Spleen (tissue), 11 donors: ENCODE data around the gene RET. TPM values are rescaled to one million over a fixed set of nuclear protein-coding genes. Genes with fewer than 3 reads are reported as not detected.

Experiments used
- DNase-seq: peaks from one replicate; pipeline ENCODE4 v3.0.0-alpha.2; 2020
- H3K27ac ChIP-seq, 8 donors: fragments of 200-600 bp; sonication (generic) in 7 of 8; 1 replicate in 4 of 8; 2 replicates in 4 of 8; pipeline versions ENCODE4 v1.5.0 to v1.8.0; 2016 to 2021; ENCODE audit warnings: inconsistent platforms in 4 of 8, mild to moderate bottlenecking in 4 of 8, moderate library complexity in 1 of 8
- H3K27me3 ChIP-seq, 7 donors: fragments of 200-600 bp; sonication (generic) in 6 of 7; replicated peaks in 1 of 7; 1 replicate in 4 of 7; 2 replicates in 3 of 7; pipeline versions ENCODE4 v1.5.0 to v1.8.0; 2016 to 2021; ENCODE audit warnings: inconsistent platforms in 3 of 7, mild to moderate bottlenecking in 1 of 7
- H3K36me3 ChIP-seq, 6 donors: fragments of 200-600 bp; sonication (generic) in 5 of 6; 1 replicate in 4 of 6; 2 replicates in 2 of 6; pipeline versions ENCODE4 v1.5.0 to v1.8.0; 2016 to 2021; ENCODE audit warnings: inconsistent platforms in 2 of 6
- H3K4me1 ChIP-seq, 6 donors: fragments of 200-600 bp; sonication (generic) in 5 of 6; 1 replicate in 3 of 6; 2 replicates in 3 of 6; pipeline versions ENCODE4 v1.5.0 to v1.8.0; 2016 to 2021; ENCODE audit warnings: inconsistent platforms in 3 of 6
- H3K4me3 ChIP-seq, 8 donors: fragments of 200-600 bp; sonication (generic) in 7 of 8; 1 replicate in 4 of 8; 2 replicates in 4 of 8; pipeline versions ENCODE4 v1.5.0 to v1.8.0; 2016 to 2021; ENCODE audit warnings: inconsistent platforms in 4 of 8, mild to moderate bottlenecking in 4 of 8, moderate library complexity in 2 of 8
- H3K9me3 ChIP-seq, 8 donors: fragments of 200-600 bp; sonication (generic) in 7 of 8; 1 replicate in 4 of 8; 2 replicates in 4 of 8; pipeline versions ENCODE4 v1.5.0 to v1.8.0; 2016 to 2021; ENCODE audit warnings: inconsistent platforms in 4 of 8
- CTCF ChIP-seq, 11 experiments: fragments of 200-600 bp in 7 of 11; fragments of 450-650 bp in 4 of 11; sonication (generic) in 4 of 11; IDR thresholded peaks in 8 of 11; conservative IDR thresholded peaks in 3 of 11; 1 replicate in 7 of 11; 2 replicates in 4 of 11; pipeline versions ENCODE4 v1.4.0 to v1.8.0; 2016 to 2021; ENCODE audit warnings: antibody characterized with exemption in 11 of 11, inconsistent platforms in 4 of 11, mild to moderate bottlenecking in 1 of 11
- POLR2A ChIP-seq, 3 donors: fragments of 450-650 bp; IDR thresholded peaks; one replicate each; pipeline ENCODE4 v1.5.1; 2017; ENCODE audit warnings: antibody characterized with exemption in 3 of 3, mild to moderate bottlenecking in 1 of 3
- POLR2AphosphoS5 ChIP-seq, 3 donors: sonication (generic); formaldehyde crosslinking; IDR thresholded peaks; one replicate each; pipeline ENCODE4 v1.5.1; 2017; ENCODE audit warnings: antibody characterized with exemption in 3 of 3
- WGBS, 5 donors: extraction: QIAGEN DNeasy Blood & Tissue Kit in 3 of 5; methylation state at CpG; one replicate each; pipeline versions ENCODE4 v1.1.5 to v1.1.7; 2013 to 2018; 5-methylcytosine and 5-hydroxymethylcytosine counted together
- intact Hi-C: fragments of 100-400 bp; cut with DNase I; formaldehyde crosslinking; loops from one replicate; pipeline ENCODE4 v1.15.0; 2023; ENCODE audit warnings: low total_unique reads
- polyA plus RNA-seq, 3 donors: library from polyadenylated mRNA; stranded (reverse); fragments of 200-250 nt; gene quantifications; one replicate each; pipeline ENCODE4 v1.2.1, GENCODE V29; 2013
- total RNA-seq, 7 donors: library from RNA; depleted of rRNA in 3 of 7; stranded (reverse); fragments of >200 nt in 3 of 7; fragmentation: NEBNext Ultra II Directional in 4 of 7; extraction: Animal tissue kit (Norgen Biotek cat#: 25700) in 4 of 7; gene quantifications; one replicate each; pipeline versions ENCODE4 v1.1.0 to v1.2.1, GENCODE V29; 2016 to 2021
- donor health status: healthy with polysubstance abuse.
- donor health status: DM: no; HTN: no; CAD: no; lungs with moderate emphysema.
- donor health status: DM: no; HTN: no; CAD: no.
- donor health status: Bipolar disorder and iron deficiency.
- donor health status: healthy.
- donor health status: DM: no; HTN: no; CAD: no.
- donor health status: DM: yes; HTN: yes; CAD: no.

The RET gene
- total and polyA plus RNA-seq, 10 donors = 0.02 to 0.54 (median 0.31) TPM; not detected in 2

- Histone ChIP-seq H3K36me3 (no peaks in the 10 kb centered on the region), H3K27me3 (peaks cover 0 to 62% (median 34%) of the 10 kb centered on the region in 7 donors), H3K4me3 (no peak overlapping the region), H3K9me3 (no peaks in the 10 kb centered on the region), H3K27ac (no peak overlapping the region), H3K4me1 (peaks cover 3 to 24% (median 21%) of the 10 kb centered on the region in 6 donors)
- 64 to 91% (median 84%) methylated on average over 3 of the region's 3 CpGs; no CpG with 5 or more reads in 1 of the 5 donors for WGBS, 5 donors
- peak; percentile 65 for DNase-seq
- intact Hi-C loops = no loop called here
- TF ChIP-seq CTCF (IDR thresholded peaks at IDR 0.05 in 8 of 11, conservative IDR thresholded peaks at IDR 0.05 in 3 of 11) (no peak), POLR2AphosphoS5 (IDR thresholded peaks at IDR 0.05) (no peak), POLR2A (IDR thresholded peaks at IDR 0.05) (no peak)
Observed at GRCh38 chr10:43073191-43073590, 3.7 kb upstream of the RET start.

- peak; percentile 54 for DNase-seq
- Histone ChIP-seq H3K9me3 (no peaks in the 10 kb centered on the region), H3K36me3 (no peaks in the 10 kb centered on the region), H3K27ac (no peak overlapping the region), H3K4me1 (peaks cover 3 to 28% (median 21%) of the 10 kb centered on the region in 6 donors), H3K27me3 (peaks cover 0 to 67% (median 39%) of the 10 kb centered on the region in 7 donors), H3K4me3 (no peak overlapping the region)
- intact Hi-C loops = no loop called here
- no peak for TF ChIP-seq POLR2AphosphoS5 (IDR thresholded peaks at IDR 0.05)
- WGBS, 5 donors = 86 to 91% (median 88%) methylated on average over 8 of the region's 8 CpGs
Observed at GRCh38 chr10:43073721-43074120, 3.1 kb upstream of the RET start.

- H3K36me3 ChIP-seq = no peaks in the 10 kb centered on the region
- peaks cover 3 to 28% (median 21%) of the 10 kb centered on the region in 6 donors for H3K4me1 ChIP-seq
- peak; percentile 56 for DNase-seq
- H3K27ac ChIP-seq = no peak overlapping the region
- TF ChIP-seq CTCF (IDR thresholded peaks at IDR 0.05 in 8 of 11, conservative IDR thresholded peaks at IDR 0.05 in 3 of 11) (no peak), POLR2A (IDR thresholded peaks at IDR 0.05) (no peak), POLR2AphosphoS5 (IDR thresholded peaks at IDR 0.05) (no peak)
- no peaks in the 10 kb centered on the region for H3K9me3 ChIP-seq
- H3K4me3 ChIP-seq = no peak overlapping the region
- intact Hi-C loops = no loop called here
- H3K27me3 ChIP-seq = peaks cover 0 to 74% (median 45%) of the 10 kb centered on the region in 7 donors
- WGBS, 5 donors = 58 to 90% (median 80%) methylated on average over 2 to 5 of the region's 5 CpGs
Observed at GRCh38 chr10:43074409-43074808, 2.5 kb upstream of the RET start.

GRCh38 chr10:43074827-43075611 lies 1.9 kb upstream of the RET start:
- no peak overlapping the region for H3K4me3 ChIP-seq
- TF ChIP-seq POLR2AphosphoS5 (IDR thresholded peaks at IDR 0.05) = no peak
- TF ChIP-seq CTCF (IDR thresholded peaks at IDR 0.05 in 8 of 11, conservative IDR thresholded peaks at IDR 0.05 in 3 of 11) = no peak
- no peak for TF ChIP-seq POLR2A (IDR thresholded peaks at IDR 0.05)
- WGBS, 5 donors = 87 to 96% (median 90%) methylated on average over 10 to 12 of the region's 12 CpGs
- no peak overlapping the region for H3K27ac ChIP-seq
- peak; percentile 57 for DNase-seq
- no peaks in the 10 kb centered on the region for H3K9me3 ChIP-seq
- no peaks in the 10 kb centered on the region for H3K36me3 ChIP-seq
- H3K27me3 ChIP-seq = peaks cover 0 to 80% (median 45%) of the 10 kb centered on the region in 7 donors
- peaks cover 3 to 28% (median 21%) of the 10 kb centered on the region in 6 donors for H3K4me1 ChIP-seq
- intact Hi-C loops = no loop called here
